Dedifferentiated amniotic fluid mesenchymal stem cell (primary cell): ENCODE data around the gene TYMP.
"Not testable (repeated sequence)": the region's sequence is repeated elsewhere in the genome, so short reads cannot be mapped to it uniquely, and the experiment has no call there.

ENCODE experiments used
- DNase-seq: peaks from one replicate; pipeline ENCODE4 v3.0.0-alpha.2; 2016; ENCODE audit errors: extremely low spot score

The TYMP gene

DNA sequence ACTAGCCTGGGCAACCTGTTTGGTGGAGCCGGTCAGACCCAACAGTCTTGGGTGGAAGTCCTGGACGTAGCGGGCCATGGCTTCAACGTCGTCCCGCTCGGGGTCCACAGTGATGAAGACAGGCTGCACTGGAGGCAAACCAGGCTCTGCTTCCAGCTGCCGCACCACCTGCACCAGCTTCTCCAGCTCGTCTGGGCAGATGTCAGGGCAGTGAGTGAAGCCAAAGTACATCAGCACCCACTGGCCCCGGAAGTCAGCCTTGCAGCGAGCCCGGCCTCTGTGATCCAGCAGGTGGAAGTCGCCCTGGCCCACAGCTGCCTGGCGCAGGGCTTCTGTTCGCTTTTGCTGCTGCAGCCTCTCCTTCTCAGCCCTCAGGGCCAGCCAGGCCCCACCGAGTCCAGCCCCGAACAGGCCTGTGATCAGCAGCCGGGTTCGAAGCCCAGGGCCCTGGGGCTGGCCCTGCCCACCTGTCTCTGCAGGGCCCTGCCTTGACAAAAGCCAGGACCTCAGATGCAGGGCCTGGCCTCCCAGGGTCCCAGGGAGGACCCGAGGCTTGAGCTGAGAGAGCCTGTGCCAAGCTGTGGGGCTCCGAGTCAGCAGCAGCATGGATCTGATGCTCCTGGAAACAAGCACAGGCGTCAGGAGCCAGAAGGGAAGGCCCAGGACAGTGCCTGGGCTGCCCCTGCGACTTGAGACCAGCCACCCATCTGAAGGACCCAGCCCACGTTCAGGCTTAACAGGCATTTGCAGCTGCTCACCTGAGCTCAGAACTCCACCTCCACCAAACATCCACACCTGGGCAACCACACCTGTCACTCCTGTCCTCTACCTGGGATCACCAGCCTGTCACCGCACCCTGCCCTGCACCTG is 5.8 kb downstream of the TYMP start:
- DNase-seq = no peak

GRCh38 chr22:50523458-50523805 is 6.4 kb downstream of the TYMP start:
- DNase-seq = no peak

GRCh38 chr22:50522806-50523438 is 6.9 kb downstream of the TYMP start:
- no peak for DNase-seq

DNA sequence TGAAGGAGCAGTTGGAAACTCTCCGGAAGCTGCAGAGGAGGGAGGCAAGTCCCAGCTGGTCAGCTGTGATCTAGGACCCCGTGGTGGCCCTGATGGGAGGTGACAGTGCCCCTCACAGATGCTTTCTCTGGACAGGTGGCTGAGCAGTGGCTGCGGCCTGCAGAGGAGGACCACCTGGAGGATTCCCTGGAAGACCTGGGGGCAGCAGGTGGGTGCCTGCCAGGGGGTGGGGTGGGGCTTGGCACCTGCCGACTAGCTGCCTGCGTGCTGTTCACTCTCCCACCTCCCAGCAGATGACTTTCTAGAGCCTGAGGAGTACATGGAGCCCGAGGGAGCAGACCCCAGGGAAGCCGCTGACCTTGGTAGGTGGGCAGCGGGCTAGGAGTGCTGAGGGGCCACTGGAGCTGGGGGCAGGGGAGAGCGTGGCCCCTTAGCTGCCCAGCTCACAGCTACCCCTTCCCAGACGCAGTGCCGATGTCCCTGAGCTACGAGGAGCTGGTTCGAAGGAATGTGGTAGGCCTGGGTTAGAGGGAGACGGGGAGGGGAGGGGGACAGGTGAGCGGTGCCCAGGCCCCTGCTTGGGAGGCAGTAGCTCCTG is 7.5 kb downstream of the TYMP start:
- DNase-seq = no peak

DNA sequence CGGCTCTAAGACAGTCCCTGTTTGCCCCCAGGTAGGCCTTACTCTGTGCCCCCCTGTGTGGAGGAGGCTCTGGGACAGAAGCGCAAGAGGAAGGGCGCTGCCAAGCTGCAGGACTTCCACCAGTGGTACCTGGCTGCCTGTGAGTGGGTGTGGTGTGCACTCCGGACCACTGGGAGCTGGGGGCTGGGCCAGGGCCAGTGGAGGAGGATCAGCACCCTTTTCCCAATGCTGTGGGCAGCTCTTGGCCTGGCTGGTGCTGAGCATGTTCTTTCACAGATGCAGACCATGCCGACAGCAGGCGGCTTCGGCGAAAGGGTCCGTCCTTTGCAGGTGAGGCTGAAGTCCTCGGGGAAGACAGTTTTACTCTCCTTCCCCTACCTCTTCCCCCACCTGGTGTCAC is 8.1 kb downstream of the TYMP start:
- no peak for DNase-seq

DNA sequence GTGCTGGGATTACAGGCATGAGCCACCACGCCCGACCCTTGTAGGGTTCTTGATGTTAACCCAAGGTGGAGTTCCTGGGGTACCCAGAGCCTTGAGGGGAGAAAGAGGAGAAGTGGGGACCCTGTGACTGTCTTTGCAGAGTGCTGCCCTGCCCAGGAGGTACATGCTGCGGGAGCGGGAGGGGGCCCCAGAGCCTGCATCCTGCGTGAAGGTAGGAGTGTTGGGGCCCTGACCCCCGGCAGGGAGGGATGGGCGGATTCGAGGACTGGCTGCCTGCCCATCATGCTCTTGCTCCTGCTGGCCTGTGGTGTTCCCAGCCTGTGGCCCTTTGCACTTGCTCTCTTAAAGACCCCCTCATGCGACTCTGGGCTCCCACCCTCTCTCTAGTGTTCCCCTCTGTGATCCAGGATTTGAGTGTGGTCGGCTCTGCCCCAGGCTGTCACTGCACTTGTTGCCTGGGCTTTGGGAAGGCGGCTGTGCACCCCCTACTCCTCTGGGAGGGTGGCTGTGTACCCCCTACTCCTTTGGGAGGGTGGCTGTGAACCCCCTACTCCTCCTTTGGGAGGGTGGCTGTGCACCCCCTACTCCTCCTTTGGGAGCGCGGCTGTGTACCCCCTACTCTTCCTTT is 8.9 kb downstream of the TYMP start:
- no peak for DNase-seq

- not testable (repeated sequence) for DNase-seq
Measured at GRCh38 chr22:50520184-50520583, 9.6 kb downstream of the TYMP start.

GRCh38 chr22:50519151-50519550 is 10.7 kb downstream of the TYMP start:
- DNase-seq = no peak

- DNase-seq = no peak
Measured at GRCh38 chr22:50518606-50519005, 11.2 kb downstream of the TYMP start.

DNA sequence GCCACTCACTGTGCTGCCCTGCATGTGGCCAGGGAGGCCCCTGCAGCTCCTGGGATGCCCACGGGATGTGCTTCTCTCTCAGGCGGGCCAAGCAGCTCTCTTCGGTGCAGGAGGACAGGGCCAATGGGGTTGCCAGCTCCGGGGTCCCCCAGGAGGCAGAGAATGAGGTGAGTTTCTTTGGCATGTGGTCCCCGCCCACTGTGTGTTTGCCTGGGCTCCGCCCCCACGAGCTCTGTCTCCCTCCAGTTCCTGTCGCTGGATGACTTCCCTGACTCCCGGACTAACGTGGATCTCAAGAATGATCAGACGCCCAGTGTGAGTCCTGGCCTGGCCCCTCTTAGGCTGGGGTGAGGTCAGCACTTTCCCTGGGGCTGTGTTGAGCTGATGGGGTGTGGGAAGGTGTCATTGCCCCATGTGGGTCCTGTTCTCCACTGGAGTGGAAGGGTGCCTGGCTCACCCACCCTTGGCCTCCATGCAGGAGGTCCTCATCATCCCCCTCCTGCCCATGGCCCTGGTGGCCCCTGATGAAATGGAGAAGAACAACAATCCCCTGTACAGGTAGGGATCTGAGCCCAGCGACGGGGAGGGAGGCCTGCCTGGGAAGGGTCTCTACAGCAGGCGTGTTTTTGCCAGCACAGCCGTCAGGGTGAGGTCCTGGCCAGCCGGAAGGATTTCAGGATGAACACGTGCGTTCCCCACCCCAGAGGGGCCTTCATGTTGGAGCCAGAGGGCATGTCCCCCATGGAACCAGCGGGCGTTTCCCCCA is 12.1 kb downstream of the TYMP start:
- DNase-seq = no peak

GRCh38 chr22:50516891-50517290 is 12.9 kb downstream of the TYMP start:
- DNase-seq = no peak

GRCh38 chr22:50516068-50516467 is 13.7 kb downstream of the TYMP start:
- no peak for DNase-seq

GRCh38 chr22:50513175-50513574 is 16.6 kb downstream of the TYMP start:
- no peak for DNase-seq

DNA sequence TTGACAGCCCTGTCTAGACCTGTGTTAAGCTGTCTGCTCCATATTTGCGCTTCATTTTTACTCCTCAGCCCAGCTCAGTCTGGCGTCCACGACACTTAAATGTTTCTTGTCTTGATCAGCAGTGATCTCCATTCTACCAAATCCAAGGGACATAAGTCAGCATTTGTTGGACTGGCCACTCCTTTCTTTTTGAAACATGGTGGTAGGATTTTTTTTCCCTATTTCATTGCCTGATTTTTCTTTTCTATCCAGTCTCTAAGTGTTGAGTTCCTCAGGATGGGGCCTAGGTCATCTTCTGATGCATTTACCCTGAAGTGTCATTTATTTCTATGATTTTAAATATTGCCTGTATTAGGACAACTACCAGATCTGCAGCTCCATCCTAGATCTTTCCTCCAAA is 20.9 kb downstream of the TYMP start:
- no peak for DNase-seq

GRCh38 chr22:50507991-50508884 is 21.6 kb downstream of the TYMP start, which contains the start of gene NCAPH2:
TSS of gene NCAPH2 (plus strand) at chr22:50508224. CDS start at chr22:50508338, 114 bp downstream.
- DNase-seq = peak; percentile 97

DNA sequence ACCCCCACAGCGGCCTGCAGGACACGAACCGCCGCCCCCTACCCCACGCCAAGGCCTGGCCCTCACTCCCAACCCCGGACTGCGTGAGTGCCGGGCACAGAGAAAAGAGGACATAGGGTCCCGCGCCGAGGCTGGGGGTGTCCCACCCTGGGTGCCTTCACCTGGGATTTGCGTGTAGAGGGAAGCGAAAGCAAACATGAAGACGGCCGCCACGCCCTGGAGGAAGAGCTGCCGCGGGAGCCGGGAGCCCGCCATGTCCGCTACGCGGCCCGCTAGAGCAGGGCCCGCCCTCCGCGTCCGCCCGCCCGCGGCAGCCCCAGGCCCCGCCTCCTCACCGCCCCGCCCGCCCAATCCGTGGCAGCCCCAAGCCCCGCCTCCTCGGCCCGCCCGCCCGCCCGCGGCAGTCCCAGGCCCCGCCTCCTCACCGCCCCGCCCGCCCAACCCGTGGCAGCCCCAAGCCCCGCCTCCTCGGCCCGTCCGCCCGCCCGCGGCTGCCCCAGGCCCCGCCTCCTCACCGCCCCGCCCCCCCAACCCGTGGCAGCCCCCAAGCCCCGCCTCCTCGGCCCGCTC is 22.3 kb downstream of the TYMP start, which contains the start of gene LMF2:
LMF2 (minus strand) TSS at position 282 of the 570 bp plus-strand sequence; CDS start at position 255, 27 bp downstream.
- DNase-seq = no peak

DNA sequence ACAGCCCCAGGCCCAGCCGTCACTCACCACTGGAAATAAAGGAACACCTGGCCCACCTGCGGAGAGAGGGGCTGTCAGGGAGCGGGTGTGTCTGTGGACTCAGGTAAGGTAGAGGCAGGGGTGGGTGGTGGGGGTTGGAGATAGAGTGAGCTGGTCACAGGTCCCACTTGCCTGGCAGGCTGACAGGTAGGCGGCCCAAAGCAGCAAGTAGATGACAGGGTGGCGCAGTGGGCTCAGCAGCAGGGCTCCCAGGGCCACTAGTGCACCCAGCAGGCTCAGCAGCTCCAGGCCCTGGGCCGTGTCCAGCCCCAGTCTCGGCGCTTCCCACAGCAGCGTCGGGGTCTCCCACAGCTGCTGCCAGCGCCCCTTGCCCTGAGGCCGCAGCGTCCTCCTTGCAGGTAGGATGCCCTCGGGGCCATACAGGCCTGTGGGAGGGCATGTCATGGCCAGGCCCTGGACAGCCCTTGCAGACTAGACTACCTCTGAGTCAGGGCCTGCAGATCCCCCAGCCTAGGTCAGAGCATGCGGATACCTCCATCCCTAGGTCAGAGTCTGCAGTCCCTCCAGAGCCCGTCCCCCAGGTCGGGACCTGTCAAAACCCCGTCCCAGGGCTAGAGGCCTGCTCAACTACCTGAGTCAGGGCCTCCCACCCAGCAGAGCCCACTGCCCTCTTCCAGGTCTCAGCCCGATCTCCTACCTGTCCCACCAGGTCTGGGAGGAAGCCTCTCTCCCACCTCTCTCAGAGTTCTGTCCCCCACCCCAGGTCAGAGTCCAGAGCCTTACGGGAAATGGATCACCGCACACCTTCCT is 23.0 kb downstream of the TYMP start:
- DNase-seq = no peak

- no peak for DNase-seq
Measured at GRCh38 chr22:50505776-50506610, 23.8 kb downstream of the TYMP start.
